ENCODE data around the gene FADS2. TPM values are rescaled to one million over a fixed set of nuclear protein-coding genes. Genes with fewer than 3 reads are reported as not detected.

Gene FADS2
- total RNA-seq, 4 donors from 2014 or later, result 2.8 to 9.3 (median 7.0) TPM

- H3K36me3 ChIP-seq, result peaks cover 32 to 33% of the 10 kb centered on the region in 2 donors
Observed at GRCh38 chr11:61791737-61792309, 36.3 kb upstream of the FADS2 start.

GRCh38 chr11:61792310-61793082 is 35.6 kb upstream of the FADS2 start, which contains the start of the genes FEN1 and TMEM258:
TSS of gene FEN1 (plus strand) at chr11:61792911. CDS start at chr11:61795362, 2,451 bp downstream.
TSS of gene TMEM258 (minus strand) at chr11:61792599. CDS start at chr11:61792558, 41 bp downstream.
- no peaks in the 10 kb centered on the region for H3K9me3 ChIP-seq
- intact Hi-C loops (cut with DNase I), result loop anchor here (5.0 kb wide), 1 partner anchor 315 kb away; no protein-coding TSS in a partner anchor

More at GRCh38 chr11:61791737-61792309, 36.3 kb upstream of the FADS2 start:
- TF ChIP-seq POLR2A (IDR thresholded peaks at IDR 0.05) (no peak), CTCF (IDR thresholded peaks at IDR 0.05) (no peak)
- Histone ChIP-seq H3K9me3 (no peaks in the 10 kb centered on the region), H3K4me1 (peaks cover 6 to 22% of the 10 kb centered on the region in 2 donors), H3K4me3 (replicated peaks in 1 of 3) (peak overlapping the region; percentile 68 to 83 (median 75)), H3K27ac (peak overlapping the region; percentile 91 to 98 (median 96)), H3K27me3 (no peaks in the 10 kb centered on the region)
- peak; percentile 60 to 67 for DNase-seq
- 6 to 7% methylated on average over 14 of the region's 14 CpGs for WGBS, 2 donors
- intact Hi-C loops (cut with DNase I), result loop anchor here (5.0 kb wide), 1 partner anchor 315 kb away; no protein-coding TSS in a partner anchor

GRCh38 chr11:61793083-61793828 is 34.8 kb upstream of the FADS2 start:
- Histone ChIP-seq H3K4me3 (replicated peaks in 1 of 3) (peak overlapping the region; percentile 68 to 83 (median 75)), H3K36me3 (peaks cover 17 to 20% of the 10 kb centered on the region in 2 donors), H3K27me3 (no peaks in the 10 kb centered on the region), H3K9me3 (no peaks in the 10 kb centered on the region), H3K4me1 (peaks cover 6 to 22% of the 10 kb centered on the region in 2 donors), H3K27ac (peak overlapping the region in 2 of 3 donors; percentile 96 to 98)
- DNase-seq, result no peak
- no peak for TF ChIP-seq CTCF (IDR thresholded peaks at IDR 0.05)
- WGBS, 2 donors, result 3 to 4% methylated on average over 25 to 26 of the region's 29 CpGs
- intact Hi-C loops (cut with DNase I), result loop anchor here (5.0 kb wide), 1 partner anchor 314 kb away; no protein-coding TSS in a partner anchor

More at GRCh38 chr11:61792310-61793082, 35.6 kb upstream of the FADS2 start, which contains the start of the genes FEN1 and TMEM258:
- peak; percentile 89 to 90 for DNase-seq
- Histone ChIP-seq H3K4me1 (peaks cover 6 to 22% of the 10 kb centered on the region in 2 donors), H3K36me3 (peaks cover 25 to 28% of the 10 kb centered on the region in 2 donors), H3K27ac (peak within 1 kb of the TSS; percentile 91 to 98 (median 96)), H3K27me3 (no peaks in the 10 kb centered on the region), H3K4me3 (replicated peaks in 1 of 3) (peak within 1 kb of the TSS; percentile 68 to 83 (median 75))
- TF ChIP-seq POLR2A (IDR thresholded peaks at IDR 0.05) (peak in 1 of 2 donors; percentile 68), CTCF (IDR thresholded peaks at IDR 0.05) (peak in 2 of 6 experiments; percentile 24 to 40)
- 0 to 1% methylated on average over 10 to 24 of the region's 61 CpGs for WGBS, 2 donors

- Histone ChIP-seq H3K27ac (no peak overlapping the region), H3K9me3 (no peaks in the 10 kb centered on the region), H3K27me3 (no peaks in the 10 kb centered on the region), H3K36me3 (peaks cover 12 to 15% of the 10 kb centered on the region in 2 donors), H3K4me1 (peaks cover 6 to 22% of the 10 kb centered on the region in 2 donors), H3K4me3 (replicated peaks in 1 of 3) (no peak overlapping the region)
- intact Hi-C loops (cut with DNase I), result loop anchor here (5.0 kb wide), 1 partner anchor 313 kb away; no protein-coding TSS in a partner anchor
- 56 to 69% methylated on average over 3 of the region's 3 CpGs for WGBS, 2 donors
- DNase-seq, result no peak
- TF ChIP-seq POLR2A (IDR thresholded peaks at IDR 0.05), result no peak
- no peak for TF ChIP-seq CTCF (IDR thresholded peaks at IDR 0.05)
Observed at GRCh38 chr11:61793829-61794204, 34.3 kb upstream of the FADS2 start.
